Liver (tissue), 9 donors: ENCODE measurements around the gene NR6A1. TPM values are rescaled to one million over a fixed set of nuclear protein-coding genes. Genes with fewer than 3 reads are reported as not detected.
"Not testable (repeated sequence)": the region's sequence is repeated elsewhere in the genome, so short reads cannot be mapped to it uniquely, and the experiment has no call there.

ENCODE experiments used
- DNase-seq: peaks from one replicate; pipeline ENCODE4 v3.0.0-alpha.2; 2017; ENCODE audit warnings: low spot score
- H3K27ac ChIP-seq, 2 donors: one replicate each; pipeline ENCODE4 v1.7.0; 2013; ENCODE audit warnings: inconsistent platforms in 2 of 2, low read length in 2 of 2, control low read depth in 1 of 2, low read depth in 1 of 2, mild to moderate bottlenecking in 1 of 2
- H3K27me3 ChIP-seq, 4 donors: one replicate each; pipeline versions ENCODE4 v1.6.1 to v1.7.0; 2013; ENCODE audit warnings: low read length in 3 of 4, inconsistent platforms in 1 of 4, mild to moderate bottlenecking in 1 of 4, moderate library complexity in 1 of 4; ENCODE audit not compliant: control insufficient read depth in 4 of 4, insufficient read depth in 4 of 4
- H3K36me3 ChIP-seq, 4 donors: one replicate each; pipeline versions ENCODE4 v1.6.1 to v1.7.0; 2013; ENCODE audit warnings: low read length in 3 of 4, mild to moderate bottlenecking in 3 of 4, low read depth in 1 of 4, moderate library complexity in 1 of 4; ENCODE audit not compliant: control insufficient read depth in 4 of 4, insufficient read depth in 3 of 4
- H3K4me1 ChIP-seq, 4 donors: one replicate each; pipeline versions ENCODE4 v1.6.1 to v1.7.0; 2013; ENCODE audit warnings: low read length in 3 of 4, mild to moderate bottlenecking in 3 of 4, moderate library complexity in 1 of 4; ENCODE audit not compliant: control insufficient read depth in 4 of 4, insufficient read depth in 4 of 4
- H3K4me3 ChIP-seq, 3 donors: one replicate each; pipeline versions ENCODE4 v1.6.1 to v1.7.0; 2013; ENCODE audit warnings: low read length in 3 of 3, control low read depth in 1 of 3, low read depth in 1 of 3, mild to moderate bottlenecking in 1 of 3
- H3K9ac ChIP-seq, 2 donors: one replicate each; pipeline ENCODE4 v1.7.0; 2013; ENCODE audit warnings: low read length in 2 of 2, mild to moderate bottlenecking in 2 of 2, moderate library complexity in 2 of 2, control low read depth in 1 of 2, low read depth in 1 of 2
- H3K9me3 ChIP-seq, 4 donors: one replicate each; pipeline versions ENCODE4 v1.6.1 to v1.7.0; 2013; ENCODE audit warnings: low read length in 3 of 4; ENCODE audit not compliant: control insufficient read depth in 4 of 4
- ATF3 ChIP-seq: IDR thresholded peaks from 2 replicates; pipeline ENCODE4 v1.6.1; 2016; ENCODE audit warnings: antibody characterized with exemption
- FOXA1 ChIP-seq: IDR thresholded peaks from 2 replicates; pipeline ENCODE4 v1.6.1; 2016; ENCODE audit warnings: antibody characterized with exemption
- FOXA2 ChIP-seq: IDR thresholded peaks from 2 replicates; pipeline ENCODE4 v1.6.1; 2016; ENCODE audit warnings: antibody characterized with exemption
- HNF4A ChIP-seq, 2 donors: conservative IDR thresholded peaks; 2 replicates each; pipeline ENCODE4 v1.6.1; 2016; ENCODE audit warnings: antibody characterized with exemption in 2 of 2, mild to moderate bottlenecking in 2 of 2
- JUND ChIP-seq, 2 donors: IDR thresholded peaks; 2 replicates each; pipeline ENCODE4 v1.6.1; 2016; ENCODE audit warnings: antibody characterized with exemption in 2 of 2
- RAD21 ChIP-seq, 2 donors: IDR thresholded peaks; 2 replicates each; pipeline ENCODE4 v1.6.1; 2016; ENCODE audit warnings: antibody characterized with exemption in 2 of 2, mild to moderate bottlenecking in 2 of 2
- RXRA ChIP-seq, 2 donors: IDR thresholded peaks; 2 replicates each; pipeline ENCODE4 v1.6.1; 2017 to 2018; ENCODE audit warnings: antibody characterized with exemption in 2 of 2, mild to moderate bottlenecking in 1 of 2
- SP1 ChIP-seq: IDR thresholded peaks from 2 replicates; pipeline ENCODE4 v1.6.1; 2018; ENCODE audit warnings: antibody characterized with exemption, mild to moderate bottlenecking
- YY1 ChIP-seq: IDR thresholded peaks from 2 replicates; pipeline ENCODE4 v1.6.1; 2016; ENCODE audit warnings: antibody characterized with exemption, mild to moderate bottlenecking
- WGBS: extraction: QIAGEN DNeasy Blood & Tissue Kit; methylation state at CpG from one replicate; pipeline ENCODE4 v1.1.7; 2013; 5-methylcytosine and 5-hydroxymethylcytosine counted together
- polyA plus RNA-seq, 2 donors: library from polyadenylated mRNA; stranded (reverse) in 1 of 2; unstranded in 1 of 2; fragments of 200-250 nt in 1 of 2; fragments of >200 nt in 1 of 2; fragmentation: Nextera tagmentation in 1 of 2; extraction: Ambion mirVana in 1 of 2; gene quantifications; one replicate each; pipeline versions ENCODE4 v1.2.1 to v1.2.3, GENCODE V29; 2013 to 2015
- total RNA-seq, 2 donors: library from RNA; depleted of rRNA; stranded (reverse); fragments of >200 nt; gene quantifications; one replicate each; pipeline ENCODE4 v1.2.3, GENCODE V29; 2014
- TF ChIP-seq, protein P1 (sequence below): IDR thresholded peaks from 2 replicates; pipeline ENCODE4 v1.6.1; 2016; ENCODE audit warnings: antibody characterized with exemption
- TF ChIP-seq, protein P2 (sequence below): fragments of 150-350 bp; IDR thresholded peaks from 2 replicates; pipeline ENCODE4 v1.5.1; 2017; ENCODE audit warnings: improper control_type of control experiment, low read depth, low read length; ENCODE audit not compliant: missing input control
- TF ChIP-seq, protein P3 (sequence below): IDR thresholded peaks from 2 replicates; pipeline ENCODE4 v1.6.1; 2016; ENCODE audit warnings: antibody characterized with exemption
- donor health status: healthy.
- donor health status: healthy.
- donor health status: healthy.
- donor health status: healthy.
- donor health status: healthy.

Gene NR6A1
- total and polyA plus RNA-seq, 4 donors = 0.72 to 6.1 (median 2.1) TPM

GRCh38 chr9:124734741-124735083, 36.4 kb downstream of the NR6A1 start:
- not testable (repeated sequence) for H3K9me3 ChIP-seq, H3K27ac ChIP-seq, H3K9ac ChIP-seq, H3K27me3 ChIP-seq, H3K4me1 ChIP-seq, H3K4me3 ChIP-seq, DNase-seq, H3K36me3 ChIP-seq
- WGBS = 89% methylated on average over 7 of the region's 7 CpGs

- H3K4me3 ChIP-seq = no peak overlapping the region
- DNase-seq = no peak
- no peak for TF ChIP-seq ATF3
- TF ChIP-seq JUND (IDR thresholded peaks at IDR 0.05) = no peak
- TF ChIP-seq, protein P1, sequence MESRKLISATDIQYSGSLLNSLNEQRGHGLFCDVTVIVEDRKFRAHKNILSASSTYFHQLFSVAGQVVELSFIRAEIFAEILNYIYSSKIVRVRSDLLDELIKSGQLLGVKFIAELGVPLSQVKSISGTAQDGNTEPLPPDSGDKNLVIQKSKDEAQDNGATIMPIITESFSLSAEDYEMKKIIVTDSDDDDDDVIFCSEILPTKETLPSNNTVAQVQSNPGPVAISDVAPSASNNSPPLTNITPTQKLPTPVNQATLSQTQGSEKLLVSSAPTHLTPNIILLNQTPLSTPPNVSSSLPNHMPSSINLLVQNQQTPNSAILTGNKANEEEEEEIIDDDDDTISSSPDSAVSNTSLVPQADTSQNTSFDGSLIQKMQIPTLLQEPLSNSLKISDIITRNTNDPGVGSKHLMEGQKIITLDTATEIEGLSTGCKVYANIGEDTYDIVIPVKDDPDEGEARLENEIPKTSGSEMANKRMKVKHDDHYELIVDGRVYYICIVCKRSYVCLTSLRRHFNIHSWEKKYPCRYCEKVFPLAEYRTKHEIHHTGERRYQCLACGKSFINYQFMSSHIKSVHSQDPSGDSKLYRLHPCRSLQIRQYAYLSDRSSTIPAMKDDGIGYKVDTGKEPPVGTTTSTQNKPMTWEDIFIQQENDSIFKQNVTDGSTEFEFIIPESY = no peak
- TF ChIP-seq RXRA (IDR thresholded peaks at IDR 0.05) = no peak
- TF ChIP-seq HNF4A (conservative IDR thresholded peaks at IDR 0.05) = no peak
- no peak for TF ChIP-seq RAD21 (IDR thresholded peaks at IDR 0.05)
- H3K27me3 ChIP-seq = no peaks in the 10 kb centered on the region
- H3K36me3 ChIP-seq = no peaks in the 10 kb centered on the region
- WGBS = 82% methylated on average over 14 of the region's 14 CpGs
- H3K9me3 ChIP-seq = no peaks in the 10 kb centered on the region
- H3K27ac ChIP-seq = no peak overlapping the region
- H3K9ac ChIP-seq = no peak overlapping the region
- H3K4me1 ChIP-seq = no peaks in the 10 kb centered on the region
These were observed 37.0 kb downstream of the NR6A1 start for GRCh38 chr9:124733964-124734740.

DNA sequence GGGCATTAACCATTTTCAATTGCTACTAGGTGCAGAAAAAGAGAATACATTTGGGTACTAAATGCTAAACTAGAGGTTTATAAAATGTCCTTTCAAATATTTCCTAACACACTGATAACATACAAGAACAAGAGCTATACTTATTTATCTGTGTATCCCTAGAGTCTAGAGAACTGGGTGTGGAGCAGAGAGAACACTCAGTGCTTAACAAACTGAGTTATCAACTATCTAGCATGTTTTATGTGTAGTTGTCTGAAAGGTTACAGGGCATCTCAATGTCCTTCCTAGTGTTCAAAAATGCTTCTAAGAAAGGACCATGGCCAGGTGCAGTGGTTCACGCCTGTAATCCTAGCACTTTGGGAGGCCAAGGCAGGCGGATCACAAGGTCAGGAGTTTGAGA, 40.3 kb downstream of the NR6A1 start:
- Histone ChIP-seq H3K36me3 (no peaks in the 10 kb centered on the region), H3K9me3 (no peaks in the 10 kb centered on the region), H3K27me3 (no peaks in the 10 kb centered on the region), H3K9ac (no peak overlapping the region), H3K4me1 (no peaks in the 10 kb centered on the region), H3K4me3 (no peak overlapping the region), H3K27ac (no peak overlapping the region)
- DNase-seq = no peak
- no peak for TF ChIP-seq HNF4A (conservative IDR thresholded peaks at IDR 0.05)
- 97% methylated on average over 2 of the region's 2 CpGs for WGBS

GRCh38 chr9:124726886-124727285, 44.2 kb downstream of the NR6A1 start:
- no peak overlapping the region for H3K4me3 ChIP-seq
- H3K36me3 ChIP-seq = no peaks in the 10 kb centered on the region
- no peak for DNase-seq
- H3K9me3 ChIP-seq = no peaks in the 10 kb centered on the region
- H3K9ac ChIP-seq = no peak overlapping the region
- no peaks in the 10 kb centered on the region for H3K27me3 ChIP-seq
- 92% methylated on average over 1 of the region's 1 CpG for WGBS
- peaks cover 1 to 16% (median 13%) of the 10 kb centered on the region in 4 donors for H3K4me1 ChIP-seq
- no peak overlapping the region for H3K27ac ChIP-seq
- no peak for TF ChIP-seq FOXA1
- TF ChIP-seq, protein P1 = no peak
- TF ChIP-seq JUND (IDR thresholded peaks at IDR 0.05) = no peak
- no peak for TF ChIP-seq RAD21 (IDR thresholded peaks at IDR 0.05)
- no peak for TF ChIP-seq SP1
- TF ChIP-seq, protein P2, sequence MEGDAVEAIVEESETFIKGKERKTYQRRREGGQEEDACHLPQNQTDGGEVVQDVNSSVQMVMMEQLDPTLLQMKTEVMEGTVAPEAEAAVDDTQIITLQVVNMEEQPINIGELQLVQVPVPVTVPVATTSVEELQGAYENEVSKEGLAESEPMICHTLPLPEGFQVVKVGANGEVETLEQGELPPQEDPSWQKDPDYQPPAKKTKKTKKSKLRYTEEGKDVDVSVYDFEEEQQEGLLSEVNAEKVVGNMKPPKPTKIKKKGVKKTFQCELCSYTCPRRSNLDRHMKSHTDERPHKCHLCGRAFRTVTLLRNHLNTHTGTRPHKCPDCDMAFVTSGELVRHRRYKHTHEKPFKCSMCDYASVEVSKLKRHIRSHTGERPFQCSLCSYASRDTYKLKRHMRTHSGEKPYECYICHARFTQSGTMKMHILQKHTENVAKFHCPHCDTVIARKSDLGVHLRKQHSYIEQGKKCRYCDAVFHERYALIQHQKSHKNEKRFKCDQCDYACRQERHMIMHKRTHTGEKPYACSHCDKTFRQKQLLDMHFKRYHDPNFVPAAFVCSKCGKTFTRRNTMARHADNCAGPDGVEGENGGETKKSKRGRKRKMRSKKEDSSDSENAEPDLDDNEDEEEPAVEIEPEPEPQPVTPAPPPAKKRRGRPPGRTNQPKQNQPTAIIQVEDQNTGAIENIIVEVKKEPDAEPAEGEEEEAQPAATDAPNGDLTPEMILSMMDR = no peak
- TF ChIP-seq, protein P3, sequence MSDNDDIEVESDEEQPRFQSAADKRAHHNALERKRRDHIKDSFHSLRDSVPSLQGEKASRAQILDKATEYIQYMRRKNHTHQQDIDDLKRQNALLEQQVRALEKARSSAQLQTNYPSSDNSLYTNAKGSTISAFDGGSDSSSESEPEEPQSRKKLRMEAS = no peak
- no peak for TF ChIP-seq ATF3
- TF ChIP-seq YY1 = no peak
- TF ChIP-seq FOXA2 = no peak
